Erythroblast (primary cell): ENCODE measurements around the gene RASA3.

Experiments
- DNase-seq, 2 experiments: peaks; one replicate each; lab custom pipeline; 2025; lab: John Stamatoyannopoulos, UW
- GATA1 ChIP-seq: IDR thresholded peaks from 2 replicates; pipeline ENCODE4 v1.6.1; 2011; ENCODE audit warnings: low read depth, mild to moderate bottlenecking, control low read depth, low read length, moderate library complexity
- POLR2A ChIP-seq: IDR thresholded peaks from 2 replicates; pipeline ENCODE4 v1.6.1; 2011; ENCODE audit warnings: mild to moderate bottlenecking, low read length

RASA3 gene

GRCh38 chr13:113970810-113971470 is 161.5 kb downstream of the RASA3 start:
- no peak for TF ChIP-seq GATA1
- TF ChIP-seq POLR2A = no peak
- no peak for DNase-seq

DNA sequence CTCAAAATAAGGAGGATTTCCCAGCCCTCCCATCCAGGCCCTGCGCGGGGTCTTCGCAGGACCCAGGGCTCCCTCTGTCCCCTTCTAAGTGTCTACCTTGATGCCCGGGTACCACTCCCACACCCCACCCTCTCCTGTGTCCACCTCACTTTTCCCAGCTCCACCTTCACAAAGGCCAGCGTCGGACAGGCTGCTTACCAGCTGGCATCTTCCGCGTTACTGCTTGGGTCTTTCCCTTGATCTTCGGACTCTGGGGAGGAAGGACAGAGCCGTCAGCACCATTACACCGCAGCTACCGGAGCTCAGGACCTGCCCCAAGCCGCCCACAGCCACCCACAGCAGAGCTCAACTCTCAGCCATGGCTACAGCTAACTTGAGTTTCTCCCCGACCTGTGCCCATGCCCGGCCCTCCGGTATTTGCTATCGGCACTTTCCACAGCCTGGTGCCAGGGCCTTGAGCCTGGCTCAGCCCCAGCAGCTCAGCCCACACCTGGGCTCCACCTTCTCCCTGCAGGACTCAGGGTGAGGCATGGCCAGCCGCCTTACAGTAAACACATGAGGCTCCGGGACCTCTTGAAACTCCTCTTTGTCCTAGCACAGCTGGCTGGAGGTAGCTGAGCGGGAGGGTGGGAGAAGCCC is 162.3 kb downstream of the RASA3 start:
- TF ChIP-seq GATA1 = no peak
- no peak for TF ChIP-seq POLR2A
- no peak for DNase-seq

GRCh38 chr13:113969311-113969972 is 163.0 kb downstream of the RASA3 start:
- DNase-seq = no peak
- no peak for TF ChIP-seq GATA1
- no peak for TF ChIP-seq POLR2A

DNA sequence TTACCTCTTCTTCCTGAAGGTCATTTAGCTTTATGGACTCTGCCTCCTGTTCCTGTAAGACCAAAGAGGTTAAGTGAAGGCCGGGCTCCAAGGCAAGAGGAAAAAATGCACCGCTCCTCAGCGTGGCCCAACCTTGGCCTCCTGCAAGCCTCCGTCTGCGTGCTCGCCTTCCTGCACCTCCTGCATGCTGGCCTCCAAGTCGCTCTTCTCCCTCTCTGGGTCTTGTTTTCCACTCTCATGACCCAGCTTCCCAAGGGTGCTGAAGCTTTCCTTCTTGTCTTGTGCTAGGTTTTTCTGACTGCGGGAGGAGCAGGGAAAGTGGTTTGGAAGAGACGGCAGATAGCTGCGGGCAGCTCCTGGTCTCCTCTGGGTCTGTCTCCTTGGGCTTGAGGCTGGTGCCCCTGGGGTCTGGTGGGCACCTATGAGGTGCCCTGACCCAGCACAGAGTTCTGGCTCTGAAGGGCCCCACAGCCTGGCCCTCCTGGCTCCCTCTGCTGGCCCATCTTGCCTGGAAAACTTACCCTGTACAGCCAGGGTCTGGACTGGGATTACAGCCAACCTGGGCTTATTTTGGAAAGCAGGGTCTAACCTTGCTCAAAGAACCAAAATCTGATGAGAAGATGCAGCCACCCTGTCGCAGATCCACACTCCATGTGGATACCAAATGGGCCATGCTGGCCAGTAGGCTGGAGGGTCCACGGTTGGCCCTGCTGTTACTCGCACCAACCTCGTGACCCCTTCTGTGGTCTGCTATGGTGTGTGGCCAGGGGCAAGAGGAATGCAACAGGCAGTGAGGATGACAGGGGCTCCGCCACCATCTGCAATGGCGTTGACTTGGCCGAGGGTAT is 163.7 kb downstream of the RASA3 start:
- DNase-seq = no peak
- TF ChIP-seq GATA1 (no peak), POLR2A (no peak)

DNA sequence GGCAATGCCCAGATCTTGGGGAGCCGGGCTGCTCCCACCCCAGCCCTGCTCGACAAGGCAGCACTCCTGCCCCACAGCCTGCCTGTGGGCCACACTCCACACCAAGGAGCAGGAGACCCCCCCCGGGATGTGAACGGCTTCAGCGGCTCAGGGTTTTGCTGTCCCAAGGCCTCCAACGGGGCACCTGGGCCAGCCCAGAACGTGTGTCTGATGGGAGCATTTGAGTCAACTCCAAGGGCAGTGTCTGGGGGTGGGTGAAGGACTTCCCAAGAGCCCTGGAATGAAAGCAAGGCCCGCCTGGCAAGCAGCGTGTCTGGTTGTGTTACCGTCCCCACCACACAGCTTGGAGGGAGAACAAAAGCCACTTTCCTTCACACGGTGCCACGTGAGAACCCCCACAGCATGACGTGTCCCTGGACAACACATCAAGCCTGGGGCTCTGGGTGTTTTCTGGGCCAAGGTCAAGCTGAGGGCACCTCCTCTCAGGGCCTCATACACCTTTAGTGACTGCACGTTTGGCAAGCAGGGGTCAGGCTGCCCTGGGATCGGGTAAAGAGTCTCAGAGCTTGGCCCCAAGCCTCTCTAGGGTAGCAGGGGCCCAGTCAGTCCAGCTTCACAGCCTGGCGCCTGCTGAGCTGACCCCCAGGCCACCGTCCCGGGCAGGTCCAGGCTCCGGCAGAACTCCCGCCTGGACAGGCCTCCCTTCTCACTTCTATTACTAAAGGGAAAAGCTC is 164.5 kb downstream of the RASA3 start:
- no peak for DNase-seq
- TF ChIP-seq GATA1 (no peak), POLR2A (no peak)

DNA sequence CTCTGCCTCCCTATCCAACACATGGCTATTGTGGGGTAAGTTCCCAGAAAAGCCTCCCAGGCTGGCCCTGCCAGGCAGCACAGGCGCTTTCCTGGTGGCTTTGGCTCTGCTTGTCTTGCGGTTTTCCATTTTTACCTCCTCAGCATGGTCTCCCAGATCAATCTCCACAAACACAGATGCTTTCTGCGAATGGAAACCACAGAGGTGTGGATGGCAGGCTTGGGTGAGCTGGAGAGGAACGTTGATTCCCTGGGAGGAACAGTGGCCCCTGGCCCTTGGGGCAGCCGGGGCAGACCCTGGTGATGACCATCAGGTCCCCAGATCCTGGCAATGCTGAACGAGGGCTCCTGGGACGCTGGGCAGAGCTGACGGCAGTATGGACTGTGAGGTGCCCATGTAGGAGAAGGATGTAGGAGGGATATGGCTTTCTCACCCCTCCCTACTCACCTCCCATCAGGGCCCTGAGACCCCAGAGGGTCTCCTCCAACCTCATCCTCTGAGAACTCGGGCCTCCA is 165.2 kb downstream of the RASA3 start:
- TF ChIP-seq POLR2A = no peak
- TF ChIP-seq GATA1 = no peak
- DNase-seq = no peak

GRCh38 chr13:113965968-113966884 is 166.2 kb downstream of the RASA3 start:
- no peak for DNase-seq
- TF ChIP-seq POLR2A = no peak
- no peak for TF ChIP-seq GATA1

GRCh38 chr13:113965383-113965874 is 167.0 kb downstream of the RASA3 start:
- no peak for TF ChIP-seq GATA1
- TF ChIP-seq POLR2A = no peak
- DNase-seq = no peak

GRCh38 chr13:113964251-113964995 is 168.0 kb downstream of the RASA3 start:
- DNase-seq = no peak
- no peak for TF ChIP-seq GATA1

DNA sequence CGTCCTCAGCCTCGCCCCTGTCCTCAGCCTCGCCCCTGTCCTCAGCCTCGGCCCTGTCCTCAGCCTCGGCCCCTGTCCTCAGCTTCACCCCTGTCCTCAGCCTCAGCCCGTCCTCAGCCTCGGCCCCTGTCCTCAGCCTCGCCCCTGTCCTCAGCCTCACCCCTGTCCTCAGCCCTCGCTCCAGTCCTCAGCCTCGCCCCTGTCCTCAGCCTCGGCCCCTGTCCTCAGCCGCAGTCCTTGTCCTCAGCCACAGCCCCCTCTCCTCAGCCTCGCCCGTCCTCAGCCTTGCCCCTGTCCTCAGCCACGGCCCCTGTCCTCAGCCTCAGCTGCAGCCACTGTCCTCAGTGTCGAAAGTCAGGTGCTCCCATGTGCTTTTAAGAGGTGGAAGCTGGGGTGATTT is 169.0 kb downstream of the RASA3 start:
- DNase-seq = no peak
- TF ChIP-seq POLR2A = no peak

DNA sequence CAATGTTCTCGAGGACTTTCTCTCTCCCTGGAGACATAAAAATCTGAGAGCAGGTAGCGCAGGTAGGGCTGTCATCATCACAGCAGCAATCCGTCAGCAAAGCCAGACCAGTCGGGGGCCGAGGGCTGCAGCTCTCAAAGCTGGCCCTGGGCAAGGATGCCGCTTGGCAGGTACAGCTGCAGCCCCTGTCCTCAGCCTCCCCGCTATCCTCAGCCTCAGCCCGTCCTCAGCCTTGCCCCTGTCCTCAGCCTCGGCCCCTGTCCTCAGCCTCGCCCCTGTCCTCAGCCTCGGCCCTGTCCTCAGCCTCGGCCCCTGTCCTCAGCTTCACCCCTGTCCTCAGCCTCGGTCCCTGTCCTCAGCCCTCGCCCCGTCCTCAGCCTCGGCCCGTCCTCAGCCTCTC is 169.4 kb downstream of the RASA3 start:
- no peak for TF ChIP-seq GATA1
- no peak for TF ChIP-seq POLR2A
- DNase-seq = no peak
